Measurements from ENCODE around the gene NUP160.

NUP160 gene

DNA sequence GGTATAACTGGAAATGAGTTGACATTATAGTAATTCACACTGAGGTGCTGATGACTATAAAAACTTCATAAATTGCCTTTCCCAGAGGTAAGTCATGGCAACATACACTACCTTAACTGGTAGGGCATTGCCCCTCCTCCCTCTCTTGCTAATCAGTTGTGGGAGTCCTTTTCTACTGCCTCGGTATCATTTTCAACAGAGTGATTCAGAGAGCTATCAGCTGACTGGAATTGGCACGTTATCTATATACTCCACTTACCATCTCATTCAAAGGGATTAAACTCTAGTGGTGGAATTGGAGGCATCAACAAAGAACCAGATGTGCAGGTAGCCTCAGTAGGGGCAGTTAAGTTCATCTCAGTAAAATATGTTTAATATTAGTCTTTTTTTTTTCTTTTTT, 8.0 kb upstream of the NUP160 start:
- no peak for TF ChIP-seq EZH2phosphoT487 (IDR thresholded peaks at IDR 0.05; ENCODE audit: borderline replicate concordance)
- TF ChIP-seq, protein P1, sequence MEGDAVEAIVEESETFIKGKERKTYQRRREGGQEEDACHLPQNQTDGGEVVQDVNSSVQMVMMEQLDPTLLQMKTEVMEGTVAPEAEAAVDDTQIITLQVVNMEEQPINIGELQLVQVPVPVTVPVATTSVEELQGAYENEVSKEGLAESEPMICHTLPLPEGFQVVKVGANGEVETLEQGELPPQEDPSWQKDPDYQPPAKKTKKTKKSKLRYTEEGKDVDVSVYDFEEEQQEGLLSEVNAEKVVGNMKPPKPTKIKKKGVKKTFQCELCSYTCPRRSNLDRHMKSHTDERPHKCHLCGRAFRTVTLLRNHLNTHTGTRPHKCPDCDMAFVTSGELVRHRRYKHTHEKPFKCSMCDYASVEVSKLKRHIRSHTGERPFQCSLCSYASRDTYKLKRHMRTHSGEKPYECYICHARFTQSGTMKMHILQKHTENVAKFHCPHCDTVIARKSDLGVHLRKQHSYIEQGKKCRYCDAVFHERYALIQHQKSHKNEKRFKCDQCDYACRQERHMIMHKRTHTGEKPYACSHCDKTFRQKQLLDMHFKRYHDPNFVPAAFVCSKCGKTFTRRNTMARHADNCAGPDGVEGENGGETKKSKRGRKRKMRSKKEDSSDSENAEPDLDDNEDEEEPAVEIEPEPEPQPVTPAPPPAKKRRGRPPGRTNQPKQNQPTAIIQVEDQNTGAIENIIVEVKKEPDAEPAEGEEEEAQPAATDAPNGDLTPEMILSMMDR (conservative IDR thresholded peaks at IDR 0.05; ENCODE audit: low read length) = no peak
- H4K20me1 ChIP-seq (ENCODE audit: insufficient read depth, low read length, poor library complexity, severe bottlenecking) = no peaks in the 10 kb centered on the region
- no peaks in the 10 kb centered on the region for H3K79me2 ChIP-seq (ENCODE audit: insufficient read depth, low read length)
- no peaks in the 10 kb centered on the region for H3K9me3 ChIP-seq (ENCODE audit: insufficient read depth, low read depth, low read length)
- no peak overlapping the region for H2AFZ ChIP-seq (ENCODE audit: low read length)
- no peaks in the 10 kb centered on the region for H3K36me3 ChIP-seq (ENCODE audit: insufficient read depth, low read length)
- H3K9ac ChIP-seq (ENCODE audit: low read depth, low read length, poor library complexity, severe bottlenecking) = no peak overlapping the region
- H3F3A ChIP-seq (ENCODE audit: low read depth) = no peaks in the 10 kb centered on the region
- H3K9me2 ChIP-seq (replicated peaks; ENCODE audit: low read depth, low read length) = no peaks in the 10 kb centered on the region
- no peak overlapping the region for H3K4me3 ChIP-seq (ENCODE audit: low read length, poor library complexity, severe bottlenecking)
- H3K4me2 ChIP-seq (ENCODE audit: low read depth, low read length, poor library complexity, severe bottlenecking) = no peak overlapping the region
- H3K4me1 ChIP-seq (ENCODE audit: insufficient read depth, low read length, poor library complexity, severe bottlenecking) = no peaks in the 10 kb centered on the region
- no peaks in the 10 kb centered on the region for H3K27me3 ChIP-seq (ENCODE audit: insufficient read depth, low read length, poor library complexity, severe bottlenecking)

DNA sequence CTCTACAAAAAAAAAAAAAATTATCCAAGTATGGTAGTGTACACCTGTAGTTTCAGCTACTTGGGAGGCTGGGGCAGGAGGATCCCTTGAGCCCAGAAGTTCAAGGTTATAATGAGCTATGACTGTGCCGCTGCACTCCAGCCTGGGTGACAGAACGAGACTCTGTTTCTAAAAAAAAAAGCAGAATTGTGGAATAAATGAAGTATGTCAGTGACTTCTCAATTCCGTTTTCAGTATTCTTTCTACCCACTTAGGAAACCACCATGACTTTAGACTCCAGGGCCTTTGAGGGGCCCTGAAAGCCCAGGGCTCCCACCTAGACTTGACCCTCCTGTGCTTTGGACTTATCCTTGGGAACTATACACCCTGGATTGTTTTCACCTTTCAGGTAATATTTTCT, 6.5 kb upstream of the NUP160 start:
- Histone ChIP-seq H3K4me2 (ENCODE audit: low read depth, low read length, poor library complexity, severe bottlenecking) (no peak overlapping the region), H3K36me3 (ENCODE audit: insufficient read depth, low read length) (no peaks in the 10 kb centered on the region), H3K4me1 (ENCODE audit: insufficient read depth, low read length, poor library complexity, severe bottlenecking) (peaks cover 10% of the 10 kb centered on the region), H3K27me3 (ENCODE audit: insufficient read depth, low read length, poor library complexity, severe bottlenecking) (no peaks in the 10 kb centered on the region), H3K9ac (ENCODE audit: low read depth, low read length, poor library complexity, severe bottlenecking) (no peak overlapping the region), H4K20me1 (ENCODE audit: insufficient read depth, low read length, poor library complexity, severe bottlenecking) (no peaks in the 10 kb centered on the region), H2AFZ (ENCODE audit: low read length) (no peak overlapping the region; the same call in 1 of the 2 replicates), H3F3A (ENCODE audit: low read depth) (0 out of 2 replicates have a peak, but pooled peaks cover 2% of the 10 kb centered on the region), H3K79me2 (ENCODE audit: insufficient read depth, low read length) (no peaks in the 10 kb centered on the region), H3K9me2 (replicated peaks; ENCODE audit: low read depth, low read length) (no peaks in the 10 kb centered on the region), H3K9me3 (ENCODE audit: insufficient read depth, low read depth, low read length) (no peaks in the 10 kb centered on the region), H3K4me3 (ENCODE audit: low read length, poor library complexity, severe bottlenecking) (no peak overlapping the region)
- TF ChIP-seq EZH2phosphoT487 (IDR thresholded peaks at IDR 0.05; ENCODE audit: borderline replicate concordance) = no peak
- TF ChIP-seq, protein P1 (conservative IDR thresholded peaks at IDR 0.05; ENCODE audit: low read length) = no peak

DNA sequence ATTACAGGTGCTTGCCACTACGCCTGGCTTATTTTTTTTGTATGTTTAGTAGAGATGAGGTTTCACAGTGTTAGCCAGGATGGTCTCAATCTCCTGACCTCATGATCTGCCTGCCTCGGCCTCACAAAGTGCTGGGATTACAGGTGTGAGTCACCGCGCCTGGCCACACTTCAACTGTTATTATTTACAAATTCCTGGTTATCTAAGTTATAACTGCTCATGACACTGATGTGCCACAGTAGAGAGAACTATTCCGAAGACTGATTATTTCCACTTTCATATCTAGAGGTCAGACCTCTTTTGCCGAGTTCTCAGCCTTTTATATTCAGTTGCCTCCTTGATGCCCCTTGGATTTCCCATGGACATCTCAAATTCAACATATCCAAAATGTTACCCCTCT, 3.9 kb upstream of the NUP160 start:
- Histone ChIP-seq H3K4me1 (ENCODE audit: insufficient read depth, low read length, poor library complexity, severe bottlenecking) (peaks cover 21% of the 10 kb centered on the region), H3K9ac (ENCODE audit: low read depth, low read length, poor library complexity, severe bottlenecking) (no peak overlapping the region), H2AFZ (ENCODE audit: low read length) (no peak overlapping the region)

More for the DNA sequence above, 3.9 kb upstream of the NUP160 start:
- H3K27me3 ChIP-seq (ENCODE audit: insufficient read depth, low read length, poor library complexity, severe bottlenecking) = no peaks in the 10 kb centered on the region
- no peak overlapping the region for H3K4me2 ChIP-seq (ENCODE audit: low read depth, low read length, poor library complexity, severe bottlenecking)
- peaks cover 1% of the 10 kb centered on the region for H4K20me1 ChIP-seq (ENCODE audit: insufficient read depth, low read length, poor library complexity, severe bottlenecking)
- no peaks in the 10 kb centered on the region for H3K9me2 ChIP-seq (replicated peaks; ENCODE audit: low read depth, low read length)
- H3K4me3 ChIP-seq (ENCODE audit: low read length, poor library complexity, severe bottlenecking) = no peak overlapping the region
- peaks cover 20% of the 10 kb centered on the region for H3K79me2 ChIP-seq (ENCODE audit: insufficient read depth, low read length)
- no peaks in the 10 kb centered on the region for H3K9me3 ChIP-seq (ENCODE audit: insufficient read depth, low read depth, low read length)
- 0 out of 2 replicates have a peak, but pooled peaks cover 2% of the 10 kb centered on the region for H3F3A ChIP-seq (ENCODE audit: low read depth)
- H3K36me3 ChIP-seq (ENCODE audit: insufficient read depth, low read length) = no peaks in the 10 kb centered on the region
- TF ChIP-seq, protein P1 (conservative IDR thresholded peaks at IDR 0.05; ENCODE audit: low read length) = no peak
- TF ChIP-seq EZH2phosphoT487 (IDR thresholded peaks at IDR 0.05; ENCODE audit: borderline replicate concordance) = no peak
